ENCODE measurements around the gene PARD3B. TPM values are rescaled to one million over a fixed set of nuclear protein-coding genes. Genes with fewer than 3 reads are reported as not detected.

PARD3B gene
- total RNA-seq, 2 experiments from 2014 or later = 0.06 to 0.23 TPM

DNA sequence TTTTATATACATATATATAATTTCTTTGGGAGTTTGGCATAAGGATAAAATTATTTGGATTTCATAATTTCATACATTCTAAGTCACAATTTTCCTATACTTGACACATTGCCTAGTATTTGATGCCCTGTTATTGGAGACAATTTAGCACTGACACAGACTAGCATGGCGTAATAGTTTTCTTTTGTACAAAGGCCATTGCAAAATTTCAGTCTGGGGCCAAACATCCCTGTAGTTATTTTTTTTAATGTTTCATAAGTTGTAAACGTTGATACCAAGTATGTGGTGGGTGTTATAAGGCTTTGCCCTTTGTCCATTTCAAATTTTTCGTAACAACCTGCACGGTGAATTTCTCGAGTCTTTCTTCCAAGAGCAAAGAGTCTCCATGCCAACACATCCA is 1041.4 kb downstream of the PARD3B start:
- CTCF ChIA-PET = no interaction called here

DNA sequence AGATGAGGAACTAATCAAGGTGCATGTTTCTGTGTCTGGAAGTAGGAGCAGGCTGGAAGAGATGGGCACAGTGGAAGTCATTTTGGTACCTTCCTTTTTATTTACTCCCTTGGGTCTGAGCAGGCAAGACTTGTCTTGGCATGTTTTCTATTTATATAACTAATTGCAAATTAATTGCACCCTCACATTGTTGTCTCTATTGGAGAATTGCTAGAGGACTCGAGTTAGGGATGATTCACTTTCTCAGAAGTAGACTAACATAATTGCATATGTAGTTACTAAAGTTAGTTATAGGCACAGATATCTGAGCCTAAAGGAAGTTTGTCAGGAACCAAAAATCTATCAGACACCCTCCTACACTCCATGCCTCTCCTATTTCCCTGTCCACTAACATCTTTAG is 1044.2 kb downstream of the PARD3B start:
- ChIA-PET POLR2A (no interaction called here), CTCF (no interaction called here)

More for the DNA sequence above, 1041.4 kb downstream of the PARD3B start:
- POLR2A ChIA-PET = no interaction called here

DNA sequence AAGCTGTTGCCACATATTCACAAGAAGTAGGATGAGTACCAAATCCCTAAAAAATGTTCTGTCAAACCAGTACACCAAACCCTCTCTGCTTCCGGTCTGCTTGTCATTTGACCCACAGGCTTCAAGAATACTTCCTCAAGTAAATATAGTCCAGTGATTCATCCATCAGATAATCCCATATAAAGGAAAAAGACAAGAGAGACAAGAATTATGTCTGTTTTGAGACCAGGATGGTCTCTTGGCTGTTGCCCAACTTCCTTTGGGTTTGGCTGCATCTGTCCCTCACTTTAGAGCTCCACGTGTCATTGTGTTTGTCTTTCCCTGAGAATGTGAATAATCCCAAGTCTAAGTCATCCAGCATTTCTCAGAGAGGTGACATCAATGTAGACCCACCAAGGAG is 1045.5 kb downstream of the PARD3B start:
- POLR2A ChIA-PET = no interaction called here
- CTCF ChIA-PET = no interaction called here

DNA sequence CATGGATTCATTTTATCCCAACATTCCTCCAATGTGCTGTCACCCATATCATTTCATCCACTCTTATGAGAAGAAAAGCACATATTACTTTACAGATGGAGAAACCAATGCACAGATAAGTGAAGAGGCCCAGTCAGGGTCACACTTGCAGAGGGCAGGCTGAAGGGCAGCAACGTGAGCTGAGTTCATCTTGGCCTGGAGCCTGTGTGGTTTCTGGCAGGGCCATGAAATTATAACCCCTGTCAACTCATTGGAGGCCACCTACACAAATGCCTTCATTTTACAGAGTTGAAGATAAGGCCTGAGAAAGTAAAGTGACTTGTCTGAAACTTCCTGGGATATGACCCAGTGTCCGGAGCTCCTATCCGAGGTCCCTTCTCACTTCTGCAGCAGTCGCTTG is 1048.6 kb downstream of the PARD3B start:
- ChIA-PET POLR2A (no interaction called here), CTCF (no interaction called here)

DNA sequence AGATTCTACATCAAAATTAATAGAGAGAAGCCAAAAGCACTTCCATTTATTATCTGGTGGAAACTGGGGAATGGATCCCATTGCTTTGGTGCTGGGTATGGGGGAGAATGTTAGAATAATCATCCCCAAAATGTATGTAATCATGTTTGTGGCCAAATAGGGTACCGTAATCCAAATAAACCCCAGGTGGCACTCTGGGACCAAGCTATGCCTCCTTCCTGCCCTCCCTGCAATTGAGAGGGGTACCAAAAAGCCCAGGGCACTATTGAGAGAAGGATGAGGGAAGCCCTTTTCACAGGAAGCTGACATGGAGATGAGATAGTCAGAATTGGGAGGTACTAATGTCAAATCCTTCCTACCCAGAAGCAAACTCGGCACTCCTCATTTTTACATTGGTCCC is 1051.3 kb downstream of the PARD3B start:
- CTCF ChIA-PET = no interaction called here

DNA sequence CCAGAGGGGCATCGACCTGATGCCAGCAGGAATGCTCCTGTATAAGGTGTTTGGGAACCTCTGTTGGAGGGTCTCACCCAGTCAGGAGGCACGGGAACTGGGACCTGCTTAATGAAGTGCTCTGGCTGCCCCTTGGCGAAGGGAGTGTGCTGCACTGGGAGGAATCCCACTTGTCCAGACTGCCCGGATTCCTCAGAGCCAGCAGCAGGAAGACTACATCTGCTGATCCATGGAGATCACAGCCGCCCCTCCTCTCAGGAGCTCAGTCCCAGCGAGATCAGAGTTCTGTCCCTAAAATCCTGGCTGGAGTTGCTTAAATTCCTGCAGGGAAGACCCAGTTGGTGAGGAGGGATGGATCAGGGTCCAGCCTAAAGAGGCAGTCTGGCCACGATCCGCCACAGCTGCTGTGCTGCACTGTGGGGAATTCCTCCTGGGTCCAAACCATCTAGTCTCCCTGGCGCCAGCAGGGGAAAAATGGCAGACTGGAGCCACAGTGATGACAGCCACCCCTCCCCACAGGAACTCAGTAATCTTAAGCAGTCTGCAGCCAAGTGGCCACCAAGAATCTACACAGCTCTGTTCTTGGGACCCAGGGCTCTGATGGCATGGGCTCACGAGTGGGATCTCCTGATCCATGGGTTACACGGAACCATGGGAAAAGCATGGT is 1060.5 kb downstream of the PARD3B start:
- CTCF ChIA-PET = no interaction called here
- POLR2A ChIA-PET = no interaction called here

More for the DNA sequence above, 1051.3 kb downstream of the PARD3B start:
- POLR2A ChIA-PET = no interaction called here

DNA sequence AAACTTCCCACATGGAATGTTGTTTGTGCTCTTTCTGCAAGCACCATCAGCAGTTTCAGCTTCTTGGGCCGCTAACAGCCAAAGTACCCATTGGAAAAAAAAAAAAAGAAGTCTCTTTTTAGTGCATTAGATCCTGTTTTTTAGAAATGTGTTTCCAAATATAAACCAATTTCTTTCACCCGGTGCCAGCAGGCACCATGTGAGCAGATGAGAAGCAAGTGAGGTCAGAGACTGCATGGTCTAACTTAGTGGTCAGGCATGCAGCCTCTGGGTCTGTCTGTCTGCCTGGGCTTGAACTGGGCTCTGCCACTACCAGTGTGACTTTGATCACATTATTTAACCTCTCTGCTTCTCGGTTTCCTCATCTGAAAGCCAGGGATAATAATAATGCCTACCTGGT is 1061.9 kb downstream of the PARD3B start:
- CTCF ChIA-PET = no interaction called here
- POLR2A ChIA-PET = no interaction called here

DNA sequence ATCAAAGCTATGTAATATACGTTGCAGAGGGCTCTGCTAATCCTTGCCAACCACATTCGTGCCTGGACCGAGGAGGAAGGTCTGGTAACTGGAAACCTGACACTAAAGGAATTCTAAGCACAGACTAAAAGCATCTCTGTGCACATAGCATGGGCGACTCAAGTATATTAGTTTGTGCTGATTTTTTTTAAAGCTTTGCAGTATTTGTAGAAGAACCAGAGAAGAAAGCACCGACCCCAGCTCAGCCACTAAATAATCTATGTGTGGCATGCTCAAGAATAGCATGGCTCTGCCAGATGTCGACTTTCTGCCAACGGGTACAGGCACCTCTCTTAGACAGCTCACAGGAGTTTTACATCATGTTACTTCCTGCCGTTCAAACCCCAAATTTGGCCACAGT is 1063.8 kb downstream of the PARD3B start:
- CTCF ChIA-PET = no interaction called here
- POLR2A ChIA-PET = no interaction called here

DNA sequence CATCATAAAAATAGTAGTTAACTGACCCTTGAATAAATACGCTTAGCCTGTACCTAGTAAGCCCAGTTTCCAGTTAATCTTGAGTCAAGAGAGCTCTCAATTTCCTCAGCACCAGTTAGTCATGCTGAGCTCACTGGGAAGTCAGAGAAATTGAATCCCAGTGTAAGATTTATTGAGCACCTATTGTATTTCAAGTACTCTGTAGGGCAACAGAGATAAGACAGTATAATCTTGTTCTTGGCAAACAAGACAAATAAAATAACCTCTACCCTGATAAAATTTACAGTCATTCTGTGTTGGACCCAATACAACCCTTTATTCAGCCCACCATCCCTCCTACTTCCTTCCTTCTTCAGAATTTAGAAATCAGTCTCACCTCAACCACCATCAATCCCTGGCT is 1065.2 kb downstream of the PARD3B start:
- ChIA-PET CTCF (no interaction called here), POLR2A (no interaction called here)

DNA sequence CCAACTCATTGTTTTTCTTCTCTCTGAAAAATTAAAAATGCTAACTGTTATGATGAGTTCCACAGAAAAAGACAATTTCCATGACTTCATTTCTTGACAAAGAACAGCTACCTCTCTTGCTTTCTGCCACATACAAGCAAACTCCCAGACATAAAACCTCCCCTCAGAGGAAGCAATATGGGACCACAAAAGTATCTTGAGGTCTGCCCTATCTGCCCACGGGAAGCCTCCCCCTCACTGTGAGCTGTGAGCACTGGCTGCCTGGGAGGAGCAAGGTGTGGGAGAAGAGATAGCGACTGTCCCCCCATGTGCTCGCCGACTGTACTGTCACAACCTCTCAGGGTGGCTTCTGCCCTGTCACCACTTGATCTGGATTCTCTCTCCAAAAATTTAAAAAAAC is 1067.4 kb downstream of the PARD3B start:
- CTCF ChIA-PET = no interaction called here
- POLR2A ChIA-PET = no interaction called here

DNA sequence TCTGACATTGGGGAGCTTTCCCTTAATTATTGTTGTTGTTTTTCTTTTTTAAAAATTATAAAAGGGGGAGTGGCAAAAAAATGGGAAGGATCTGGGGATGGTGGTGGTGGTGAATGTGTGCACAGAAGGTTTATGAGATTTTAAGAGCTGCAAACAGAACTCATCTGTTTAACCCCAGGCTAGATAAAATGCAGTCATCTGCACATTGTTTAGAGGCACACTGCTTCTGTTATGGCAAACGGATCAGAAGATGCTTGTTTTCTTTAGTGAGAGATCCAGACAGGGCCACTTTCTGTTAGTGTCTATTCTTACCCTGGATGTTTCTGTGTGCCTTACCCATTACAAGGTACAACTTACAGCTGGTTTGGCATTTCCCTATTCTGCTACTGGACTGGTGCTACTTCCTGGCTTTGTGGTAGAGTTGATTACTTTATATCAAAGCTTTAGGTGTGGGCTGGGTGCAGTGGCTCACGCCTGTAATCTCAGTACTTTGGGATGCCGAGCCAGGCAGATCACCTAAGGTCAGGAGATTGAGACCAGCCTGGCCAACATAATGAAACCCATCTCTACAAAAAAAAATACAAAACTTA is 1068.8 kb downstream of the PARD3B start:
- ChIA-PET CTCF (no interaction called here), POLR2A (no interaction called here)

DNA sequence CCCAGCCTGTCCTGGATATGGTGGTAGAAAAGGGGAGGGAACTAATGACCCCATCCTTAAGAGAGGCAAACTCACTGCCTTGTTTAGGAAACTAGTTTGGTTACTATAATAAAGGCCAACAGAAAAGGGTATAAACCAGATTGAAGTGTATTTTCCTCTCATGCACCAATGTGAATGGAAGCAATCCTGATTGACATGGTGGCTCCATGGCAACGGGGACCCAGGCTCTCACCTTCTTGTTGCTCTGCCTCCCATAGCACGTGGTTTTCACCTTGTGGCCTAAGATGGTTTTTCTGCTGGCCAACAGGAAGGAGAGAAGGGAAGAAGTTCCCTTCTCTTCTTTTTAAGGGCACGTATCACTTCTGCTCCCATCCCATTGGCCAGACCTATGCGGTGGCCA is 1069.7 kb downstream of the PARD3B start:
- ChIA-PET CTCF (no interaction called here), POLR2A (no interaction called here)

DNA sequence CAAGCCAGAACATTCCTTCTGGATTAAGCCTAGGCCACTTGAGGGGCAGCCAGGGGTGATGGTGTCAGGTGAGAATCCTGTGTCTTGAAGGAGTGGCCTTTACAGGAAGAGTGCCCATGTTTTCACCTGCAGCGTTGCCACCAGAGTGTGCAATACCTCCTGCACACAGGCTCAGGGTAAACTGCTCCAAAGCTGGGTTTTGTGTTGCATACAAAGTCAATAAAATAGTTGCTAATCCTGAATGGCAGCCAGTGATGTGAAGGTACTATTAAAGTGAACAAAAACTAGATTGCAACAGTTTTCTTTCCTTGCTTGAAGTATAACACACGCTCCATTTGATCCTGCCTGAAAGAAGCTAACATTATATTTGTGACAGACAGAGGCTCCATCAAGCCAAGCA is 1072.6 kb downstream of the PARD3B start:
- POLR2A ChIA-PET = no interaction called here
- CTCF ChIA-PET = no interaction called here

DNA sequence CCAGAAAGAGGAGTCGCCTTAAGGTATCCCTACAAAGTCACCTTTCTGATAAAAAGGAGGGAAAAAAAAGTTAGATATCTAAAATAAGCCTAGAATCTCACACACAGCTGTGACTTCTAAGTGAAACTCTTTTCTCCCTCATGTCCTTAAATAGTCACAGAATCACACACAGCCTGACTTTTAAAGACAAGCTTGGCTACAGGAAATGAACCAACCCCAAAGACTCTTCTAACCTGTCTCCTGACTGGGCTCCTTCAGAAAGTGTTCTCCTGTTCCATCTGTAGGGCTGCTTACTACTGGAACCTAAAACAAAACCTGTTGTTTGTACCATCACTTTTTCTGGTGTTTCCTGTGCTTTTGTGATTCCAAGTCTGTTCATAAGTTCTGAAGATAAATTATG is 1074.3 kb downstream of the PARD3B start:
- ChIA-PET CTCF (no interaction called here), POLR2A (no interaction called here)

DNA sequence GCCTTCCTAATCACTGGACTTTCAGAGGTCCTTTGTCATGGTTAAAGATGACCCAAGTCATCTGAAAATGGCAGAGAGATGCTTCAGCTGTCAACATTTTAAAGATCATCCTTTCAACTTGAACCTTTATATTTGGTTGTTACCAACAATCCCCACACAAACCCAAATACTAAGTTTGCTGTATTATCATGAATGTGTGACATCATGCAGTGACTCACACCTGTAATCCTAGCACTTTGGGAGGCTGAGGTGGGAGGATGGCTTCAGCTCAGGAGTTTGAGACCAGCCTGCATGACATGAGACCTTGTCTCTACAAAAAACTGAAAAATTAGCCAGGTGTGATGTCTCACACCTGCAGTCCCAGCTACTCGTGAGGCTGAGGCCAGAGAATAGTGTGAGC is 1081.8 kb downstream of the PARD3B start:
- ChIA-PET CTCF (no interaction called here), POLR2A (no interaction called here)

DNA sequence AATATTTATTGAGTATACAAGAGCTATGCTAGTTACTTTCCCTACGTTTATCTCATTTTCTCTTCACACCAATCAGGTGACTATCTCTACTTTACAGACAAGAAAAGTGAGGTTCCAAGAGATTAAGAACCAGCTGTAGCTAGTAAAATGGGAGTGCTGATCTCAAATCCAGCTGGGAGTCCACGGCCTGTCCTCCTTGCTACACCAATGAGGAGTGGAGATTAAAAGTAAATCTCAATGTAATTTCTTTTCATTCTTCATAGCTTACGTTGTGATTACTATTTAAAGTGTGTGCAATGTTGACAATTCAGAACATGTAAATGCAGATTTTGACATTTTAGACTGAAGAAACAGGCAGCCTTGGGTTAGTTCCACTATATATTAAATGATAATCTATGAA is 1083.1 kb downstream of the PARD3B start:
- POLR2A ChIA-PET = no interaction called here
- CTCF ChIA-PET = no interaction called here

DNA sequence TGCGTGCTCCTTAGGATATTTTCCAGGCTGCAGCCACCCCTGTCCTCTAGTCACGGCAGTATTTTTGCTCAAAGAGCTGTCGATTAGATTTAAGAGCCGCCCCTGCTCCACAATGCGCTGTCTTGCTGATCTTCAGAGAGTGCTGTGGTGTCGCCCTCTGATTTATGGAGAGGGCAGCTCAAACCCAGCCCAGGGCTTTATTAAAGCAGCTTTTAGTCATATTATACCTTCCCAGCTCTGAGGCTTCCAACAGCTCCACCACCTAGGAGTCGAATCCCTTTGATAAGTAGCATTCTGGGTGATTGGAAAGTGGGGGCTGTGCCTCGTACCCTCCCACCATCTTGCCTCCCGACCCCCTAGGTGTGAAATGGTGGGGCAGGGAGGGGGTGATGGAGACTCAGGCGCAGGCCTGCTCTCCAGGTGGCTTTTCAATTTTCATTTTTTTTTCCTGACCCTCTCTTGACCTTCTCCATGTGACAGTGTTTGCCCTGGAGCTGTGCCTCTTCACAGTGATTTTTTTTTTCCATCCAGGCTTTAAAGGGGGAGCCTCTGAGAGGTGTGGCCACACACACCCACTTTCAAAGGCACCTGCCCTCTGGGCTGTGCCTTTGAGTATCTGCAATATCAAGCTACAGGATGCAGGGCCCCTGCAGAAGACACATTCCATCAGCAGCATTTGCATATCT is 1084.0 kb downstream of the PARD3B start:
- ChIA-PET CTCF (no interaction called here), POLR2A (no interaction called here)

DNA sequence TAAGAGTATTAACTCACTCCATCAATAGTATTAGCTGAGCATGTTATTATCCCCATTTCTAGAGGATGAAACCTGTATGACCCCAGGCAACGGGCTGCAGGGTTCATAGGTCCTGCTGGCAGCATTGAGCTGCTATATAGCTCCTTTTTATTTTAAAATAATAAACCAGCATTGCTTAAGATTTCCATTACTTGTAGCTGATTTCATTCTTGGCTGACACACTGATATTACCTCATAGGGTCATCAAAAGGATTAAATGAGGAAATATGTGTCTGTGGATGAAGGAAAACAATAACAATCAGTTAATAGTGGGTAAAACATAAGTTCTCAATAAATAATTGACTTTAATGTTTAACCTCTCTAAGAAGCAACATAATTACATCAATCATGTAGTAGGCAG is 1088.7 kb downstream of the PARD3B start:
- ChIA-PET POLR2A (no interaction called here), CTCF (no interaction called here)

DNA sequence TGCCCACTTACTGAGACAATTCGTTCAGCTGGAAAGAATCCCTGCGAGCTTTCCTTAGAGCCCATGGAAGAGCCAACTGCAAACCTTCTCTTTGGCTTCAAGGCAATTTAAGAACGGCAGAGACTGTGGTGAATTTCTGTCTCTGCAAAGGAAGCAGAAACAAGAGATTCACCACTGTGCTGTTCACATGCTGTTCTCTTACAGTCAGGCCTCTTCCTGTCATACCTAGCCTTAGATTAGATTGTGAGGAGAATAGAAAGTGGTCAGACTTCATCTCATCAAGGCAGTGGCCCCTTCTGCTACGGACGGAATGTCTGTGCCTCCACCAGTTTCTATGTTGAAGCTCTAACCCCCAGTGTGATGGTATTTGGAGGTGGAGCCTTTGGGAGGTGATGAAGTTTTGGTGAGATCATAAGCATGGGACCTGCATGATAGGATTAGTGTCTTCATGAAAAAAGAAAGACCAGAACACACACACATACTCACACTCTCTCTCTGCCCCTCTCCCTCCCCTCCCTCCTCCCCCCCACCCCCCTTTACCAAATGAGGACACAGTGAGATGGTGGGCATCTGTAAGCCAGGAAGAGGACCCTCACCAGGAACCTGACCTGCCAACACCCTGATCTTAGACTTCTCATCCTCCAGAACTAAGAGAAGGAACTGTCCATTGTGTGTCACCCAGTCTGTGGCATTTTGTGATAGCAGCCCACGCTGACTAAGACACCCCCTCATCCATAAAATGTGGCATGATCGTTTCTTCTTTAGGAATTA is 1091.5 kb downstream of the PARD3B start:
- CTCF ChIA-PET = no interaction called here
- POLR2A ChIA-PET = no interaction called here

DNA sequence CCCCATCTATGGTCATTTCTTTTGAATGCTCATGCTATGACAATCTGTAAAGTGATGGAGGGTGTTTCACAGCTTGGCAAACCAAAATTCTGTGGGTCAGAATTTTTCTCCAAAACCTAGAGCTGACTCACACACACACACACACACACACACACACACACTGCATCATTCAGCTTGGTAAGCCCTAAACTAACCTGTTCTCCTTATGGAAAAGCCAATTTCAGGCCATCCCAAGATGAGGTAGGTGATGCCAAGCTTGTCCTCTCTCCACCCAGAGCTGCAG is 1092.0 kb downstream of the PARD3B start:
- ChIA-PET CTCF (no interaction called here), POLR2A (no interaction called here)

DNA sequence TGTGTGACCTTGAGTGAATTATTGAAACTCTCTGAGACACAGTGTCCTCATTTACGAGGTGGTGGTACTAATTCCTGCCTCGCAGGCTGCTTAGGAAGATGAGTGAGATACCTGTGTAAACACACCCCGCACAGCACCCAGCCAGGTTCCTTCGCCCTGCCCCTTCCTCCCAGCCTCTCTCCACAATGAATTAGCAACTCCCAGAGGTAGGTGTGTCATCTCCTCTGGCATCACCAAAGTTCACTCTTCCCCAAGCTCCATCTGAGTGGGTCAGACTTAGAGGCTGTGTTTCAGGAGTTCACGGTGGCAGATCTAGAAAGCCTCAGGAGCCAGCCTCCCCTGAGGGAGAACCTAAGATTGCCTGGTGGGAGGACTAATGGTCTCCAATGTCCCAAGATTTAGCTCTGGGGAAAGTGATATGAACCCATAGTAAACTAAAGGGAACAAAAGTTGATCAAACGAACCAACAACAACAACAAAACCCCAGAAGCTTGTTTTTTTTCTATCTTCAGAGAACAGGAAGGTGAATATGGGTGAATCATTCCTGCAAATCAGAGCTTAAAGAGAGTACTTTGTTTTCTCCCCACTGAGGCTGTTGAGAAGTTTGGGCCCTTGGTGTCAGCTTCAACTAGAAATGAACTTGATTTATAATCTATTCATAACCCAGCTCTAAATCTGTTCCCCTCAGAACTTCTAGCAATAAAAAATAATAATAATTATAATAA is 1092.7 kb downstream of the PARD3B start:
- ChIA-PET CTCF (no interaction called here), POLR2A (no interaction called here)
